ENCODE results near the gene FBXO10. TPM values are rescaled to one million over a fixed set of nuclear protein-coding genes. Genes with fewer than 3 reads are reported as not detected.

FBXO10 gene
- total and polyA plus RNA-seq, 10 of the 15 experiments (the other 5 are each of a cell fraction or from before 2014, with no cell fraction given), result 1.6 to 17.2 (median 9.6) TPM

DNA sequence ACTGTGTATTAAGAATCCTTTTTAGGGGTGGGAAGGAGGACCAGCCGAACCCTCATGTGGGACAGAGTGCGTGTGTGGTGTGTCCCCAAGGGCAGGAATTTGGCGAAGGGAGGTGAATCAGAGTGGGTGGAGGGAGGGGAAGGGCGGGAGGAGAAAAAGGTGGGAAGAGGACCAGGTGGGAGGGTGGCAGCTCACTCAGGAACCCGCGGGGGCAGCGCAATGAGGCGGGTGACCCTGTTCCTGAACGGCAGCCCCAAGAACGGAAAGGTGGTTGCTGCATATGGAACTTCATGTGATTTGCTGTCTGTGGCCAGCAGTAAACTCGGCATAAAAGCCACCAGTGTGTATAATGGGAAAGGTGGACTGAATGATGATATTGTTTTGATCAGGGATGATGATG lies 99.2 kb downstream of the FBXO10 start:
- Histone ChIP-seq H3K27ac (ENCODE audit: control insufficient read depth, insufficient read depth) (no peak overlapping the region), H2AFZ (ENCODE audit: control insufficient read depth, low read depth, low read length) (no peak overlapping the region), H3K79me2 (ENCODE audit: control insufficient read depth, insufficient read depth, low read length) (no peaks in the 10 kb centered on the region), H3K4me2 (ENCODE audit: control insufficient read depth, insufficient read depth) (no peak overlapping the region), H3K36me3 (ENCODE audit: control insufficient read depth in 2 of 2, insufficient read depth in 2 of 2, low read length in 1 of 2) (no peaks in the 10 kb centered on the region), H3K4me1 (ENCODE audit: control insufficient read depth, insufficient read depth, low read length) (no peaks in the 10 kb centered on the region), H3K9me3 (replicated peaks; ENCODE audit: control insufficient read depth, insufficient read depth, low read length) (no peaks in the 10 kb centered on the region; the same call in 1 of the 3 replicates), H3K4me3 (no peak overlapping the region), H3K27me3 (replicated peaks in 1 of 2; ENCODE audit: control insufficient read depth in 2 of 2, insufficient read depth in 2 of 2, low read length in 1 of 2) (peaks cover 0 to 2% of the 10 kb centered on the region in 2 experiments; a peak in 1 of 4 replicates), H4K20me1 (ENCODE audit: control insufficient read depth, insufficient read depth) (no peaks in the 10 kb centered on the region), H3K9ac (ENCODE audit: control insufficient read depth, insufficient read depth, low read length) (no peak overlapping the region)
- no peak for TF ChIP-seq TBL1XR1 (IDR thresholded peaks at IDR 0.05; ENCODE audit: low read depth, low read length)
- TF ChIP-seq, protein P1, sequence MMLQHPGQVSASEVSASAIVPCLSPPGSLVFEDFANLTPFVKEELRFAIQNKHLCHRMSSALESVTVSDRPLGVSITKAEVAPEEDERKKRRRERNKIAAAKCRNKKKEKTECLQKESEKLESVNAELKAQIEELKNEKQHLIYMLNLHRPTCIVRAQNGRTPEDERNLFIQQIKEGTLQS (IDR thresholded peaks at IDR 0.05; ENCODE audit: borderline replicate concordance, extremely low read depth, low read depth, low read length), result no peak
- no peak for TF ChIP-seq MYC (IDR thresholded peaks at IDR 0.05; ENCODE audit: insufficient read depth, insufficient read length, insufficient replicate concordance, low read length, severe bottlenecking)
- no peak for TF ChIP-seq NFYA (IDR thresholded peaks at IDR 0.05; ENCODE audit: borderline replicate concordance, low read depth, low read length)
- TF ChIP-seq ZNF207 (IDR thresholded peaks at IDR 0.05; ENCODE audit: borderline replicate concordance), result no peak
- no peak for TF ChIP-seq SMARCA5 (IDR thresholded peaks at IDR 0.05)
- TF ChIP-seq HDAC6 (IDR thresholded peaks at IDR 0.05; ENCODE audit: unreplicated experiment), result no peak
- ChIA-PET CTCF (no interaction called here), SMC1A (ENCODE audit: uncharacterized antibody, unreplicated experiment) (interaction anchor here (0.6 to 1.1 kb wide), 2 partner anchors 19 to 40 kb away, joined by 3 read pairs; no protein-coding TSS in a partner anchor), POLR2A (no interaction called here), RAD21 (ENCODE audit: unreplicated experiment) (no interaction called here)
- WGBS (ENCODE audit: insufficient coverage, insufficient replicate concordance, low lambda C conversion rate, missing lambda C conversion rate), result 50% methylated on average over 9 of the region's 11 CpGs
- ATAC-seq (no peak), DNase-seq (ENCODE audit: low read depth, low spot score) (no peak), FAIRE-seq (no peak)
- intact Hi-C loops (cut with micrococcal nuclease; ENCODE audit: unreplicated experiment) (no loop called here), in situ Hi-C loops (cut with MboI) (loop anchor here (25.0 kb wide), 1 partner anchor 535 kb away; no protein-coding TSS in a partner anchor)
- BruUV-seq (replicated peaks), result no TSS peak

DNA sequence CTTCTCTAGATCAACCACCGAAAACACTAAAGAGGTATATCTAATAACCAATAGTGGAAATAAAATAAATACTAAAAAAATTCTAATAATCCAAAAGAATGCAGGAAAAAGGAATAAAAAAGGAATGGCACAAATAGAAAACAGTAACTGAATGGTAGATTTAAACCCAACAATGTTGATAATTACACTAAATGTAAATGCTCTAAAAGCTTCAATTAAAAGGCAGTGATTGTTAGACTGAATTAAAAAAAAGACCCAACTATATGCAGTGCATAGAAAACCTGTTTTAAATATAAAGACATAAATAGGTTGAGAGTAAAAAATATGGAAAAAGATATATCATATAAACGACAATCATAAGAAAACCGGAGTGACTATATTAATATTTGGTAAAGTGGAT lies 101.7 kb downstream of the FBXO10 start:
- ChIA-PET POLR2A (no interaction called here), RAD21 (ENCODE audit: unreplicated experiment) (no interaction called here), SMC1A (ENCODE audit: uncharacterized antibody, unreplicated experiment) (interaction anchor here (1.2 kb wide), 1 partner anchor 8 kb away, joined by 3 read pairs; no protein-coding TSS in a partner anchor), CTCF (no interaction called here)
- Histone ChIP-seq H3K36me3 (ENCODE audit: control insufficient read depth in 2 of 2, insufficient read depth in 2 of 2, low read length in 1 of 2) (no peaks in the 10 kb centered on the region), H3K27ac (ENCODE audit: control insufficient read depth, insufficient read depth) (no peak overlapping the region), H3K4me3 (no peak overlapping the region), H4K20me1 (ENCODE audit: control insufficient read depth, insufficient read depth) (no peaks in the 10 kb centered on the region), H3K9me3 (replicated peaks; ENCODE audit: control insufficient read depth, insufficient read depth, low read length) (no peaks in the 10 kb centered on the region; the same call in 1 of the 3 replicates), H3K79me2 (ENCODE audit: control insufficient read depth, insufficient read depth, low read length) (no peaks in the 10 kb centered on the region), H3K27me3 (replicated peaks in 1 of 2; ENCODE audit: control insufficient read depth in 2 of 2, insufficient read depth in 2 of 2, low read length in 1 of 2) (no peaks in the 10 kb centered on the region; a peak in 1 of 4 replicates), H3K4me1 (ENCODE audit: control insufficient read depth, insufficient read depth, low read length) (no peaks in the 10 kb centered on the region), H3K9ac (ENCODE audit: control insufficient read depth, insufficient read depth, low read length) (no peak overlapping the region), H2AFZ (ENCODE audit: control insufficient read depth, low read depth, low read length) (no peak overlapping the region), H3K4me2 (ENCODE audit: control insufficient read depth, insufficient read depth) (no peak overlapping the region)
- in situ Hi-C loops (cut with MboI) (no loop called here), intact Hi-C loops (cut with micrococcal nuclease; ENCODE audit: unreplicated experiment) (no loop called here)
- 95% methylated on average over 3 of the region's 3 CpGs for WGBS (ENCODE audit: insufficient coverage, insufficient replicate concordance, low lambda C conversion rate, missing lambda C conversion rate)
- no peak for DNase-seq (ENCODE audit: low read depth, low spot score)
- BruUV-seq (replicated peaks), result no TSS peak
- no peak for FAIRE-seq
- ATAC-seq, result no peak
- TF ChIP-seq, protein P2, sequence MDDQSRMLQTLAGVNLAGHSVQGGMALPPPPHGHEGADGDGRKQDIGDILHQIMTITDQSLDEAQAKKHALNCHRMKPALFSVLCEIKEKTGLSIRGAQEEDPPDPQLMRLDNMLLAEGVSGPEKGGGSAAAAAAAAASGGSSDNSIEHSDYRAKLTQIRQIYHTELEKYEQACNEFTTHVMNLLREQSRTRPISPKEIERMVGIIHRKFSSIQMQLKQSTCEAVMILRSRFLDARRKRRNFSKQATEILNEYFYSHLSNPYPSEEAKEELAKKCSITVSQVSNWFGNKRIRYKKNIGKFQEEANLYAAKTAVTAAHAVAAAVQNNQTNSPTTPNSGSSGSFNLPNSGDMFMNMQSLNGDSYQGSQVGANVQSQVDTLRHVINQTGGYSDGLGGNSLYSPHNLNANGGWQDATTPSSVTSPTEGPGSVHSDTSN (IDR thresholded peaks at IDR 0.05; ENCODE audit: insufficient replicate concordance, low read depth, low read length), result no peak
- TF ChIP-seq POLR2AphosphoS2 (IDR thresholded peaks at IDR 0.05; ENCODE audit: low read depth, low read length), result no peak
- TF ChIP-seq, protein P3, sequence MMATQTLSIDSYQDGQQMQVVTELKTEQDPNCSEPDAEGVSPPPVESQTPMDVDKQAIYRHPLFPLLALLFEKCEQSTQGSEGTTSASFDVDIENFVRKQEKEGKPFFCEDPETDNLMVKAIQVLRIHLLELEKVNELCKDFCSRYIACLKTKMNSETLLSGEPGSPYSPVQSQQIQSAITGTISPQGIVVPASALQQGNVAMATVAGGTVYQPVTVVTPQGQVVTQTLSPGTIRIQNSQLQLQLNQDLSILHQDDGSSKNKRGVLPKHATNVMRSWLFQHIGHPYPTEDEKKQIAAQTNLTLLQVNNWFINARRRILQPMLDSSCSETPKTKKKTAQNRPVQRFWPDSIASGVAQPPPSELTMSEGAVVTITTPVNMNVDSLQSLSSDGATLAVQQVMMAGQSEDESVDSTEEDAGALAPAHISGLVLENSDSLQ (IDR thresholded peaks at IDR 0.05), result no peak
- TF ChIP-seq HDAC2 (IDR thresholded peaks at IDR 0.05), result no peak
- TF ChIP-seq POLR2AphosphoS5 (IDR thresholded peaks at IDR 0.05; ENCODE audit: low read length), result no peak
- no peak for TF ChIP-seq SMARCA5 (IDR thresholded peaks at IDR 0.05)
- TF ChIP-seq SMC3 (IDR thresholded peaks at IDR 0.05; ENCODE audit: borderline replicate concordance, low read length), result no peak
- TF ChIP-seq TCF7 (IDR thresholded peaks at IDR 0.05; ENCODE audit: borderline replicate concordance), result no peak
- no peak for TF ChIP-seq PML (IDR thresholded peaks at IDR 0.05; ENCODE audit: low read length)
